Measurements from ENCODE around the gene NFU1.

NFU1 gene

GRCh38 chr2:69386360-69386759, 50.9 kb downstream of the NFU1 start:
- H3K4me1 Mint-ChIP-seq = peaks cover 30% of the 10 kb centered on the region
- ATAC-seq = no peak

GRCh38 chr2:69385443-69386151, 51.6 kb downstream of the NFU1 start:
- Mint-ChIP-seq H3K9me3 (no peaks in the 10 kb centered on the region), H3K36me3 (peaks cover 22% of the 10 kb centered on the region), H3K27ac (peak overlapping the region; percentile 96), H3K4me1 (peaks cover 38% of the 10 kb centered on the region), H3K4me3 (peak overlapping the region; percentile 90)
- ATAC-seq (no peak), DNase-seq (ENCODE audit: low spot score in 2 of 2) (no peak)

More at GRCh38 chr2:69386360-69386759, 50.9 kb downstream of the NFU1 start:
- Mint-ChIP-seq H3K9me3 (no peaks in the 10 kb centered on the region), H3K27ac (peak overlapping the region; percentile 96), H3K36me3 (peaks cover 17% of the 10 kb centered on the region), H3K4me3 (peak overlapping the region; percentile 90)
- DNase-seq (ENCODE audit: low spot score in 2 of 2) = no peak

- H3K27ac Mint-ChIP-seq = no peak overlapping the region
- no peaks in the 10 kb centered on the region for H3K9me3 Mint-ChIP-seq
- peaks cover 22% of the 10 kb centered on the region for H3K36me3 Mint-ChIP-seq
- H3K4me3 Mint-ChIP-seq = no peak overlapping the region
- H3K4me1 Mint-ChIP-seq = peaks cover 42% of the 10 kb centered on the region
- DNase-seq (ENCODE audit: low spot score in 2 of 2) (no peak), ATAC-seq (no peak)
Observed at GRCh38 chr2:69384618-69385081, 52.6 kb downstream of the NFU1 start.

- ATAC-seq (no peak), DNase-seq (ENCODE audit: low spot score in 2 of 2) (no peak)
- no peak overlapping the region for H3K4me3 Mint-ChIP-seq
- no peaks in the 10 kb centered on the region for H3K9me3 Mint-ChIP-seq
- H3K4me1 Mint-ChIP-seq = peaks cover 41% of the 10 kb centered on the region
- H3K27ac Mint-ChIP-seq = no peak overlapping the region
- peaks cover 22% of the 10 kb centered on the region for H3K36me3 Mint-ChIP-seq
Observed at GRCh38 chr2:69383176-69383812, 53.9 kb downstream of the NFU1 start.

- Mint-ChIP-seq H3K27ac (no peak overlapping the region), H3K36me3 (peaks cover 22% of the 10 kb centered on the region), H3K4me1 (peaks cover 34% of the 10 kb centered on the region), H3K4me3 (no peak overlapping the region), H3K9me3 (no peaks in the 10 kb centered on the region)
- DNase-seq (ENCODE audit: low spot score in 2 of 2) (no peak), ATAC-seq (no peak)
Observed at GRCh38 chr2:69382547-69382946, 54.7 kb downstream of the NFU1 start.

GRCh38 chr2:69381337-69381737, 55.9 kb downstream of the NFU1 start:
- H3K36me3 Mint-ChIP-seq = peaks cover 22% of the 10 kb centered on the region
- no peak overlapping the region for H3K4me3 Mint-ChIP-seq
- DNase-seq (ENCODE audit: low spot score in 2 of 2) (no peak), ATAC-seq (peak; percentile 87)
- H3K9me3 Mint-ChIP-seq = no peaks in the 10 kb centered on the region
- H3K27ac Mint-ChIP-seq = peak overlapping the region; percentile 86
- peaks cover 29% of the 10 kb centered on the region for H3K4me1 Mint-ChIP-seq

GRCh38 chr2:69380072-69380917, 56.9 kb downstream of the NFU1 start:
- peak overlapping the region; percentile 86 for H3K27ac Mint-ChIP-seq
- H3K4me3 Mint-ChIP-seq = no peak overlapping the region
- peak; percentile 61 for ATAC-seq
- DNase-seq (ENCODE audit: low spot score in 2 of 2) = no peak
- H3K9me3 Mint-ChIP-seq = no peaks in the 10 kb centered on the region
- H3K4me1 Mint-ChIP-seq = peaks cover 40% of the 10 kb centered on the region
- H3K36me3 Mint-ChIP-seq = peaks cover 27% of the 10 kb centered on the region

- ATAC-seq (no peak), DNase-seq (ENCODE audit: low spot score in 2 of 2) (no peak)
- no peaks in the 10 kb centered on the region for H3K9me3 Mint-ChIP-seq
- peaks cover 47% of the 10 kb centered on the region for H3K36me3 Mint-ChIP-seq
- H3K4me3 Mint-ChIP-seq = no peak overlapping the region
- no peak overlapping the region for H3K27ac Mint-ChIP-seq
- peaks cover 25% of the 10 kb centered on the region for H3K4me1 Mint-ChIP-seq
Observed at GRCh38 chr2:69376403-69376802, 60.8 kb downstream of the NFU1 start.

GRCh38 chr2:69375494-69376353, 61.5 kb downstream of the NFU1 start:
- Mint-ChIP-seq H3K4me3 (no peak overlapping the region), H3K36me3 (peaks cover 49% of the 10 kb centered on the region), H3K27ac (no peak overlapping the region), H3K9me3 (no peaks in the 10 kb centered on the region), H3K4me1 (peaks cover 18% of the 10 kb centered on the region)
- DNase-seq (ENCODE audit: low spot score in 2 of 2) (peak in 1 of 2 donors; percentile 12), ATAC-seq (peak; percentile 74)

GRCh38 chr2:69372767-69373166, 64.5 kb downstream of the NFU1 start:
- peaks cover 79% of the 10 kb centered on the region for H3K36me3 Mint-ChIP-seq
- peaks cover 12% of the 10 kb centered on the region for H3K4me1 Mint-ChIP-seq
- no peak for ATAC-seq
- DNase-seq (ENCODE audit: low spot score in 2 of 2) = no peak
- H3K9me3 Mint-ChIP-seq = no peaks in the 10 kb centered on the region
- no peak overlapping the region for H3K4me3 Mint-ChIP-seq
- peak overlapping the region; percentile 33 for H3K27ac Mint-ChIP-seq

GRCh38 chr2:69369802-69370201, 67.4 kb downstream of the NFU1 start:
- Mint-ChIP-seq H3K9me3 (no peaks in the 10 kb centered on the region), H3K36me3 (peaks cover 99% of the 10 kb centered on the region), H3K27ac (no peak overlapping the region), H3K4me1 (no peaks in the 10 kb centered on the region), H3K4me3 (no peak overlapping the region)
- no peak for DNase-seq (ENCODE audit: low spot score in 2 of 2)
- no peak for ATAC-seq

- DNase-seq (ENCODE audit: low spot score in 2 of 2) = no peak
- Mint-ChIP-seq H3K4me1 (no peaks in the 10 kb centered on the region), H3K36me3 (peaks cover 99% of the 10 kb centered on the region), H3K4me3 (no peak overlapping the region), H3K9me3 (no peaks in the 10 kb centered on the region), H3K27ac (no peak overlapping the region)
- no peak for ATAC-seq
Observed at GRCh38 chr2:69368588-69368987, 68.6 kb downstream of the NFU1 start.

GRCh38 chr2:69359371-69359770, 77.9 kb downstream of the NFU1 start:
- Mint-ChIP-seq H3K4me3 (no peak overlapping the region), H3K36me3 (peaks cover 100% of the 10 kb centered on the region), H3K4me1 (no peaks in the 10 kb centered on the region), H3K9me3 (no peaks in the 10 kb centered on the region), H3K27ac (no peak overlapping the region)
- DNase-seq (ENCODE audit: low spot score in 2 of 2) (no peak), ATAC-seq (no peak)

- H3K9me3 Mint-ChIP-seq = no peaks in the 10 kb centered on the region
- DNase-seq (ENCODE audit: low spot score in 2 of 2) (no peak), ATAC-seq (no peak)
- H3K27ac Mint-ChIP-seq = no peak overlapping the region
- H3K4me1 Mint-ChIP-seq = no peaks in the 10 kb centered on the region
- H3K36me3 Mint-ChIP-seq = peaks cover 100% of the 10 kb centered on the region
- no peak overlapping the region for H3K4me3 Mint-ChIP-seq
Observed at GRCh38 chr2:69358914-69359313, 78.3 kb downstream of the NFU1 start.

GRCh38 chr2:69356471-69356870, 80.8 kb downstream of the NFU1 start:
- peaks cover 100% of the 10 kb centered on the region for H3K36me3 Mint-ChIP-seq
- no peaks in the 10 kb centered on the region for H3K4me1 Mint-ChIP-seq
- ATAC-seq (no peak), DNase-seq (ENCODE audit: low spot score in 2 of 2) (no peak)
- no peak overlapping the region for H3K4me3 Mint-ChIP-seq
- peak overlapping the region; percentile 55 for H3K27ac Mint-ChIP-seq
- no peaks in the 10 kb centered on the region for H3K9me3 Mint-ChIP-seq
